K562 (cell line): Measurements from ENCODE around the gene INHBC. TPM values are rescaled to one million over a fixed set of nuclear protein-coding genes. Genes with fewer than 3 reads are reported as not detected.

Source experiments
- CTBP1 ChIP-seq: fragments of 450-650 bp; IDR thresholded peaks from 2 replicates; pipeline ENCODE4 v1.6.1; 2016; ENCODE audit warnings: borderline replicate concordance
- ERF ChIP-seq: fragments of 450-650 bp; formaldehyde crosslinking; IDR thresholded peaks from 2 replicates; pipeline ENCODE4 v1.4.0; 2020; ENCODE audit warnings: mild to moderate bottlenecking, mixed read lengths
- MAFK ChIP-seq: IDR thresholded peaks from 2 replicates; pipeline ENCODE4 v1.6.1; 2011; ENCODE audit warnings: low read length, improper control_type of control experiment
- NFE2L1 ChIP-seq: fragments of 450-650 bp; IDR thresholded peaks from 2 replicates; pipeline ENCODE4 v1.6.1; 2016; ENCODE audit warnings: missing genetic modification characterization, low read depth, mild to moderate bottlenecking, missing compliant biosample characterization, moderate library complexity, borderline replicate concordance
- NONO ChIP-seq, 2 experiments: fragments of 200-400 bp in 1 of 2; fragments of 450-650 bp in 1 of 2; formaldehyde crosslinking in 1 of 2; IDR thresholded peaks; 2 replicates each; pipeline ENCODE4 v1.6.1; 2017; ENCODE audit warnings: low read depth in 2 of 2, mild to moderate bottlenecking in 2 of 2, moderate library complexity in 2 of 2, low read length in 1 of 2
- NRF1 ChIP-seq, 2 experiments: fragments of 450-650 bp; IDR thresholded peaks in 1 of 2; conservative IDR thresholded peaks in 1 of 2; 2 replicates each; pipeline ENCODE4 v1.6.1; 2014; ENCODE audit warnings: mild to moderate bottlenecking in 2 of 2
- PCBP1 ChIP-seq: fragments of 200-400 bp; formaldehyde crosslinking; IDR thresholded peaks from 2 replicates; pipeline ENCODE4 v1.6.1; 2018; ENCODE audit warnings: mild to moderate bottlenecking, low read depth, low read length; ENCODE audit not compliant: poor library complexity, severe bottlenecking
- POLR3G ChIP-seq: IDR thresholded peaks from 2 replicates; pipeline ENCODE4 v1.6.1; 2011; ENCODE audit not compliant: insufficient read length, insufficient replicate concordance; ENCODE audit errors: extremely low read depth
- RBBP5 ChIP-seq: fragments of 200-600 bp; sonication (generic); IDR thresholded peaks from 2 replicates; pipeline ENCODE4 v1.6.1; 2012; ENCODE audit warnings: borderline replicate concordance, mild to moderate bottlenecking, low read length, control low read depth, inconsistent platforms; ENCODE audit not compliant: insufficient read depth, poor library complexity, severe bottlenecking
- SIN3A ChIP-seq, 2 experiments: fragments of 150-350 bp in 1 of 2; IDR thresholded peaks; 2 replicates each; pipeline ENCODE4 v1.6.1; 2011 to 2016; ENCODE audit warnings: borderline replicate concordance in 2 of 2, low read depth in 2 of 2, low read length in 2 of 2, mild to moderate bottlenecking in 2 of 2, moderate library complexity in 2 of 2; ENCODE audit not compliant: control insufficient read depth in 1 of 2
- SIN3B ChIP-seq: fragments of 450-650 bp; IDR thresholded peaks from 2 replicates; pipeline ENCODE4 v1.6.1; 2017; ENCODE audit warnings: low read depth, mild to moderate bottlenecking, moderate library complexity
- SPI1 ChIP-seq: IDR thresholded peaks from 2 replicates; pipeline ENCODE4 v1.6.1; 2011; ENCODE audit warnings: low read depth, low read length, control low read depth, borderline replicate concordance
- YBX1 ChIP-seq: fragments of 450-650 bp; IDR thresholded peaks from 2 replicates; pipeline ENCODE4 v1.7.1; 2016; ENCODE audit warnings: mild to moderate bottlenecking
- ZNF431 ChIP-seq: sonication (generic); formaldehyde crosslinking; IDR thresholded peaks from 2 replicates; pipeline ENCODE4 v1.8.0; 2022; ENCODE audit warnings: mild to moderate bottlenecking, missing genetic modification reagents
- ZNF583 ChIP-seq: fragments of 250-450 bp; sonication (Bioruptor Pico); IDR thresholded peaks from 2 replicates; pipeline ENCODE4 v1.4.0; 2020
- ZNF584 ChIP-seq: fragments of 200-800 bp; sonication (Bioruptor generic); IDR thresholded peaks from 2 replicates; pipeline ENCODE4 v1.6.1; 2016; ENCODE audit warnings: low read depth, mild to moderate bottlenecking, missing genetic modification characterization, missing compliant biosample characterization
- ZNF592 ChIP-seq: fragments of 450-650 bp; IDR thresholded peaks from 2 replicates; pipeline ENCODE4 v1.6.1; 2017; ENCODE audit warnings: antibody characterized with exemption, mild to moderate bottlenecking
- polyA plus RNA-seq, 8 experiments: library from polyadenylated mRNA; depleted of rRNA in 4 of 8; stranded (reverse) in 5 of 8; unstranded in 3 of 8; fragments of >200 nt; fragmentation: Nextera tagmentation in 2 of 8; fragmentation: Illumina TruSeq in 1 of 8; extraction: Ambion mirVana in 2 of 8; extraction: Trizol in 1 of 8; gene quantifications; 2 replicates each; pipeline versions ENCODE4 v1.2.1 to v1.2.3, GENCODE V29; 2011 to 2014; ENCODE audit warnings: inconsistent platforms in 1 of 8, missing spikeins in 1 of 8
- total RNA-seq, 7 experiments: library from RNA; depleted of rRNA in 6 of 7; stranded (reverse); fragments of >200 nt in 6 of 7; fragmentation: Illumina TruSeq in 2 of 7; extraction: Trizol in 2 of 7; gene quantifications; 2 replicates each; pipeline versions ENCODE4 v1.2.1 to v1.2.3, GENCODE V29; 2011 to 2021; ENCODE audit warnings: low replicate concordance in 1 of 7
- TF ChIP-seq, protein P1 (sequence below): fragments of 250-450 bp; sonication (Bioruptor Pico); IDR thresholded peaks from 2 replicates; pipeline ENCODE4 v1.4.0; 2020; ENCODE audit warnings: mild to moderate bottlenecking, moderate library complexity, borderline replicate concordance
- TF ChIP-seq, protein P2 (sequence below): sonication (generic); formaldehyde crosslinking; IDR thresholded peaks from 2 replicates; pipeline ENCODE4 v1.8.0; 2022; ENCODE audit warnings: missing genetic modification reagents, mild to moderate bottlenecking, borderline replicate concordance

Gene INHBC
- total and polyA plus RNA-seq, 9 of the 15 experiments (the other 6 are each of a cell fraction or from before 2014, with no cell fraction given) = 0.07 to 0.24 (median 0.15) TPM; not detected in 4

- TF ChIP-seq NRF1 (conservative IDR thresholded peaks at IDR 0.05 in 1 of 2, IDR thresholded peaks at IDR 0.05 in 1 of 2) (no peak), NFE2L1 (tag) (no peak), PCBP1 (no peak), NONO (IDR thresholded peaks at IDR 0.05; ENCODE audit: low read depth in 2 of 2, low read length in 1 of 2) (no peak), ZNF431 (CRISPR knock-in tag) (no peak), CTBP1 (no peak), SIN3A (IDR thresholded peaks at IDR 0.05; ENCODE audit: borderline replicate concordance in 2 of 2, control insufficient read depth in 1 of 2, low read depth in 2 of 2, low read length in 2 of 2) (no peak), ZNF592 (0 out of 2 replicates have a peak, but pooled peaks have one; percentile 36), SPI1 (peak; percentile 76), YBX1 (no peak), ZNF584 (CRISPR knock-in tag) (no peak), MAFK (no peak), ZNF583 (CRISPR knock-in tag) (no peak), ERF (CRISPR knock-in tag) (peak; percentile 78; the same call in 1 of the 2 replicates), RBBP5 (peak; percentile 25), POLR3G (no peak), SIN3B (no peak)
- TF ChIP-seq, protein P1, sequence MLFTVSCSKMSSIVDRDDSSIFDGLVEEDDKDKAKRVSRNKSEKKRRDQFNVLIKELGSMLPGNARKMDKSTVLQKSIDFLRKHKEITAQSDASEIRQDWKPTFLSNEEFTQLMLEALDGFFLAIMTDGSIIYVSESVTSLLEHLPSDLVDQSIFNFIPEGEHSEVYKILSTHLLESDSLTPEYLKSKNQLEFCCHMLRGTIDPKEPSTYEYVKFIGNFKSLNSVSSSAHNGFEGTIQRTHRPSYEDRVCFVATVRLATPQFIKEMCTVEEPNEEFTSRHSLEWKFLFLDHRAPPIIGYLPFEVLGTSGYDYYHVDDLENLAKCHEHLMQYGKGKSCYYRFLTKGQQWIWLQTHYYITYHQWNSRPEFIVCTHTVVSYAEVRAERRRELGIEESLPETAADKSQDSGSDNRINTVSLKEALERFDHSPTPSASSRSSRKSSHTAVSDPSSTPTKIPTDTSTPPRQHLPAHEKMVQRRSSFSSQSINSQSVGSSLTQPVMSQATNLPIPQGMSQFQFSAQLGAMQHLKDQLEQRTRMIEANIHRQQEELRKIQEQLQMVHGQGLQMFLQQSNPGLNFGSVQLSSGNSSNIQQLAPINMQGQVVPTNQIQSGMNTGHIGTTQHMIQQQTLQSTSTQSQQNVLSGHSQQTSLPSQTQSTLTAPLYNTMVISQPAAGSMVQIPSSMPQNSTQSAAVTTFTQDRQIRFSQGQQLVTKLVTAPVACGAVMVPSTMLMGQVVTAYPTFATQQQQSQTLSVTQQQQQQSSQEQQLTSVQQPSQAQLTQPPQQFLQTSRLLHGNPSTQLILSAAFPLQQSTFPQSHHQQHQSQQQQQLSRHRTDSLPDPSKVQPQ (CRISPR knock-in tag) = no peak
- TF ChIP-seq, protein P2, sequence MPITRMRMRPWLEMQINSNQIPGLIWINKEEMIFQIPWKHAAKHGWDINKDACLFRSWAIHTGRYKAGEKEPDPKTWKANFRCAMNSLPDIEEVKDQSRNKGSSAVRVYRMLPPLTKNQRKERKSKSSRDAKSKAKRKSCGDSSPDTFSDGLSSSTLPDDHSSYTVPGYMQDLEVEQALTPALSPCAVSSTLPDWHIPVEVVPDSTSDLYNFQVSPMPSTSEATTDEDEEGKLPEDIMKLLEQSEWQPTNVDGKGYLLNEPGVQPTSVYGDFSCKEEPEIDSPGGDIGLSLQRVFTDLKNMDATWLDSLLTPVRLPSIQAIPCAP = no peak
These were observed 43.4 kb downstream of the INHBC start (continued) for GRCh38 chr12:57477710-57478681.
